GM12892 (cell line): ENCODE results near the gene OPCML.

Experiments
- POLR2A ChIP-seq: IDR thresholded peaks from 2 replicates; pipeline ENCODE4 v1.6.1; 2011; ENCODE audit warnings: low read depth, low read length, control low read depth
- POLR2AphosphoS5 ChIP-seq: IDR thresholded peaks from 2 replicates; pipeline ENCODE4 v1.6.1; 2011; ENCODE audit warnings: low read depth, low read length, control low read depth

GRCh38 chr11:133019545-133020371 lies 512.5 kb downstream of the OPCML start:
- TF ChIP-seq POLR2AphosphoS5: no peak
- TF ChIP-seq POLR2A: no peak
